Trophoblast cell (in vitro differentiated cells and primary cell): ENCODE results near the gene TP53INP2.
A peak's percentile ranks its signal among the peaks of the same experiment; 100 is the strongest.
"Not testable (repeated sequence)": the region's sequence is repeated elsewhere in the genome, so short reads cannot be mapped to it uniquely, and the experiment has no call there.

Source experiments
- DNase-seq, 2 donors: peaks; one replicate each; pipeline ENCODE4 v3.0.0-alpha.2; 2016
- H2AFZ ChIP-seq: 2 replicates; pipeline ENCODE4 v1.6.1; 2013; ENCODE audit warnings: low read length, moderate library complexity, mild to moderate bottlenecking; ENCODE audit not compliant: insufficient read depth, poor library complexity
- H2AK5ac ChIP-seq: 2 replicates; pipeline ENCODE4 v1.6.1; 2013; ENCODE audit warnings: mild to moderate bottlenecking, low read length
- H2BK120ac ChIP-seq: 2 replicates; pipeline ENCODE4 v1.6.1; 2013; ENCODE audit warnings: low read length, mild to moderate bottlenecking, moderate library complexity; ENCODE audit not compliant: insufficient read depth, poor library complexity
- H2BK12ac ChIP-seq: 2 replicates; pipeline ENCODE4 v1.6.1; 2013; ENCODE audit warnings: mild to moderate bottlenecking, low read length, moderate library complexity
- H2BK5ac ChIP-seq: 2 replicates; pipeline ENCODE4 v1.6.1; 2013; ENCODE audit warnings: low read length, low read depth, moderate library complexity, mild to moderate bottlenecking; ENCODE audit not compliant: poor library complexity
- H3K14ac ChIP-seq: 2 replicates; pipeline ENCODE4 v1.6.1; 2013; ENCODE audit warnings: mild to moderate bottlenecking, low read length
- H3K18ac ChIP-seq: 2 replicates; pipeline ENCODE4 v1.6.1; 2013; ENCODE audit warnings: mild to moderate bottlenecking, low read length
- H3K23ac ChIP-seq: 2 replicates; pipeline ENCODE4 v1.6.1; 2013; ENCODE audit warnings: low read length
- H3K27ac ChIP-seq: 2 replicates; pipeline ENCODE4 v1.5.1; 2013; ENCODE audit warnings: low read depth, mild to moderate bottlenecking, inconsistent platforms, low read length, moderate library complexity
- H3K27me3 ChIP-seq: 2 replicates; pipeline ENCODE4 v1.6.1; 2013; ENCODE audit warnings: inconsistent platforms, mild to moderate bottlenecking, low read length, moderate library complexity; ENCODE audit not compliant: insufficient read depth
- H3K36me3 ChIP-seq, 2 experiments: 1 replicate in 1 of 2; 2 replicates in 1 of 2; pipeline ENCODE4 v1.6.1; 2013; ENCODE audit warnings: low read length in 2 of 2, mild to moderate bottlenecking in 2 of 2, moderate library complexity in 1 of 2; ENCODE audit not compliant: insufficient read depth in 2 of 2, control insufficient read depth in 1 of 2
- H3K4ac ChIP-seq: 2 replicates; pipeline ENCODE4 v1.6.1; 2013; ENCODE audit warnings: low read depth, mild to moderate bottlenecking, low read length, moderate library complexity
- H3K4me1 ChIP-seq, 2 experiments: 1 replicate in 1 of 2; 2 replicates in 1 of 2; pipeline ENCODE4 v1.6.1; 2013; ENCODE audit warnings: low read length in 2 of 2, mild to moderate bottlenecking in 2 of 2, moderate library complexity in 1 of 2; ENCODE audit not compliant: insufficient read depth in 2 of 2, control insufficient read depth in 1 of 2
- H3K4me2 ChIP-seq: 2 replicates; pipeline ENCODE4 v1.6.1; 2013; ENCODE audit warnings: inconsistent platforms, mild to moderate bottlenecking, low read length, moderate library complexity
- H3K4me3 ChIP-seq: 2 replicates; pipeline ENCODE4 v1.5.1; 2013; ENCODE audit warnings: mild to moderate bottlenecking, low read depth, low read length, inconsistent platforms
- H3K79me1 ChIP-seq: one replicate; pipeline ENCODE4 v1.6.1; 2013; ENCODE audit warnings: low read length
- H3K79me2 ChIP-seq: 2 replicates; pipeline ENCODE4 v1.6.1; 2013; ENCODE audit warnings: low read length, mild to moderate bottlenecking; ENCODE audit not compliant: control insufficient read depth, insufficient read depth, poor library complexity
- H3K9ac ChIP-seq: 2 replicates; pipeline ENCODE4 v1.6.1; 2013; ENCODE audit warnings: mild to moderate bottlenecking, low read length
- H3K9me3 ChIP-seq: 2 replicates; pipeline ENCODE4 v1.6.1; 2013; ENCODE audit warnings: low read depth, mild to moderate bottlenecking, control low read depth, inconsistent platforms, low read length; ENCODE audit not compliant: insufficient read depth
- H4K12ac ChIP-seq: 2 replicates; pipeline ENCODE4 v1.6.1; 2013; ENCODE audit warnings: low read depth, mild to moderate bottlenecking, low read length, moderate library complexity
- H4K8ac ChIP-seq: 2 replicates; pipeline ENCODE4 v1.6.1; 2013; ENCODE audit warnings: low read depth, mild to moderate bottlenecking, low read length, moderate library complexity
- H4K91ac ChIP-seq: one replicate; pipeline ENCODE4 v1.6.1; 2013; ENCODE audit warnings: low read depth, mild to moderate bottlenecking, low read length, moderate library complexity
- WGBS: extraction: QIAGEN DNeasy Blood & Tissue Kit; methylation state at CpG from one replicate; pipeline ENCODE4 v1.1.7; 2013; ENCODE audit warnings: missing lambda C conversion rate; ENCODE audit not compliant: insufficient read length, insufficient coverage; ENCODE audit errors: extremely low coverage; 5-methylcytosine and 5-hydroxymethylcytosine counted together

Gene TP53INP2

DNA sequence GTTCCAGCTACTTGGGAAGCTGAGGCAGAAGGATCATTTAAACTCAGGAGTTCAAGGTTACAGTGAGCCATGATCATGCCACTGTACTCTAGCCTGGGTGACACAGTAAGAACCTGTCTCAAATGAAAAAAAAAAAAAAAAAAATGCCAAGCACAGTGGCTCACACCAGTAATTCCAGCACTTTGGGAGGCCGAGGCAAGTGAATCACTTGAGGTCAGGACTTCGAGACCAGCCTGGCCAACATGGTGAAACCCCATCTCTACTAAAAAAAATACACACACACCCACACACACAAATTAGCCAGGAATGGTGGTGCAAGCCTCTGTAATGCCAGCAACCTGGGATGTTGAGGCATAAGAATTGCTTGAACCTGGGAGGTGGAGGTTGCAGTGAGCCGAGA, 18.4 kb downstream of the TP53INP2 start:
- H3K36me3 ChIP-seq: peaks cover 12 to 38% of the 10 kb centered on the region in 2 experiments
- not testable (repeated sequence) for H2BK12ac ChIP-seq, DNase-seq, H3K27ac ChIP-seq, H3K23ac ChIP-seq, H3K9me3 ChIP-seq, H2BK120ac ChIP-seq, H3K4me3 ChIP-seq, H3K18ac ChIP-seq, H4K91ac ChIP-seq, H3K27me3 ChIP-seq, H3K14ac ChIP-seq, H2AK5ac ChIP-seq, H3K4me1 ChIP-seq, H3K79me2 ChIP-seq, H3K9ac ChIP-seq, H4K8ac ChIP-seq, H3K4me2 ChIP-seq, H4K12ac ChIP-seq, H2AFZ ChIP-seq, H3K79me1 ChIP-seq, H2BK5ac ChIP-seq, H3K4ac ChIP-seq
- WGBS: no CpG with 5 or more reads among the region's 3 CpGs

DNA sequence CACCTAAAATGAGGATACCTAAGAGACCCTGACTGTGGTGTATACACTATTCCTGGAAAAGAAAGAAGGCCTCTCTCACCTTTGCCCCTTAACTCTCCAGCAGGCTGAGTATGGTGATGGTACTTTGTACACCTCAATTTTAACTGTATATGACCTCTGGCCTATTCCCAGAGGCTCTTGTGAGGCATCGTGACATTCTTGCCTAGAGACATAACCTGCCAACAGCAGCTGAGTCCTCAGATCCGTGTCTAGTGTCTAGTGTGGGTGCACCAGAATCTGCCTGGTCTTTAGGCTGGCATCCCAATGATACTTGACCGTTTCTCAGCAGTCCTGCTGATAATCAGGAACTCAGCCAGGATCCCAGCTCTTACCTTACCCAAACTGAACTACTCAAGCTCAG, 20.0 kb downstream of the TP53INP2 start:
- no peak overlapping the region for H4K12ac ChIP-seq
- H3K79me1 ChIP-seq: no peaks in the 10 kb centered on the region
- no peaks in the 10 kb centered on the region for H3K9me3 ChIP-seq
- H3K4me2 ChIP-seq: no peak overlapping the region
- H3K4ac ChIP-seq: no peak overlapping the region
- H2AK5ac ChIP-seq: no peak overlapping the region
- H2AFZ ChIP-seq: no peak overlapping the region
- H4K91ac ChIP-seq: no peak overlapping the region
- H3K4me1 ChIP-seq: no peaks in the 10 kb centered on the region
- H3K4me3 ChIP-seq: no peak overlapping the region
- H3K14ac ChIP-seq: no peak overlapping the region
- no peaks in the 10 kb centered on the region for H3K79me2 ChIP-seq
- peaks cover 12 to 37% of the 10 kb centered on the region in 2 experiments for H3K36me3 ChIP-seq
- H3K9ac ChIP-seq: no peak overlapping the region
- no peak overlapping the region for H3K23ac ChIP-seq
- no peak overlapping the region for H4K8ac ChIP-seq
- H3K18ac ChIP-seq: no peak overlapping the region
- no peaks in the 10 kb centered on the region for H3K27me3 ChIP-seq
- DNase-seq: peak in 1 of 2 donors; percentile 56
- no peak overlapping the region for H2BK120ac ChIP-seq
- no CpG with 5 or more reads among the region's 3 CpGs for WGBS
- H2BK5ac ChIP-seq: no peak overlapping the region
- no peak overlapping the region for H3K27ac ChIP-seq
- no peak overlapping the region for H2BK12ac ChIP-seq

DNA sequence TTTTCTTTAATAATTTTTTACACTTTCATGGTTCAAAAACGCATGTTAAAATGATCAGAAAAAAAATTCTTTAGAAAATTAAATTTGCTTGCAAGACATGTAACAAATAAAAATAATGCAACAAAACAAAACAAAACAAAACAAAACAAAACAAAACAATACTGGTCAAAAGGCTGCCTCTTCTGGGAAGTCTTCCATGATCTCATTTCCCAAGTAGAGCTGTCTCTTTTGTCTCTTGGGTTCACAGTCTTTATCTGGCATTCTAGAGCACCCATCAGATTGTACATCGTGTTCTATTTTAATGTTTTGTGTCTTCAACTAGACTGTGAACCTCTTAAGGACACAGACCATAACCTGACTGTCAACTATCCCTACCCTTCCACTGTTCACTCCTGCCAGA, 25.3 kb downstream of the TP53INP2 start:
- no peaks in the 10 kb centered on the region for H3K4me1 ChIP-seq
- no peak overlapping the region for H3K4me3 ChIP-seq
- H3K4me2 ChIP-seq: no peak overlapping the region
- H3K79me1 ChIP-seq: no peaks in the 10 kb centered on the region
- no peak overlapping the region for H2BK12ac ChIP-seq
- H2AFZ ChIP-seq: no peak overlapping the region
- H3K4ac ChIP-seq: no peak overlapping the region
- H3K27me3 ChIP-seq: no peaks in the 10 kb centered on the region
- no peak overlapping the region for H3K23ac ChIP-seq
- DNase-seq: no peak
- no peak overlapping the region for H3K18ac ChIP-seq
- no peaks in the 10 kb centered on the region for H3K79me2 ChIP-seq
- H3K36me3 ChIP-seq: peaks cover 15 to 31% of the 10 kb centered on the region in 2 experiments
- no peak overlapping the region for H2BK5ac ChIP-seq
- H2AK5ac ChIP-seq: no peak overlapping the region
- no peak overlapping the region for H4K12ac ChIP-seq
- no peak overlapping the region for H3K14ac ChIP-seq
- H4K8ac ChIP-seq: no peak overlapping the region
- H3K9me3 ChIP-seq: no peaks in the 10 kb centered on the region
- H2BK120ac ChIP-seq: no peak overlapping the region
- H4K91ac ChIP-seq: no peak overlapping the region
- H3K27ac ChIP-seq: no peak overlapping the region
- no peak overlapping the region for H3K9ac ChIP-seq
- no CpG with 5 or more reads among the region's 2 CpGs for WGBS

DNA sequence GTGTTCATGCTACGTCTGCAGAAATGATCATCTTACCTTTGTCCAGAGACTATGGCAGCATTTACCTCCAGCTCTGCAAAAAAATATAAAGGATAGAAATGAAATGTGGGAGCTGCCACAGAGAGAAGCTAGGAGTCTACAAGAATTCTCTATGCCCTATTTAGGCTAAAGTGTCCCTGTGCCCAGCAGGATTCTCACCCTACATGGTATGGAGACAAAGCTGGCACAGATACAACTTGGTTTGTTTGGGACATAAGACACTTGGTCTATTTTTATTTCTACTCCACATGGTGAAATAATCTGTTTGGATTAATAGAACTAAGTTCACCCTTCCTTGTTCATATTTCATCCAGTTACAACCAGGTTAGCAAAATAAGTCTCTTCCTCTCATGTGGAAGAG, 28.4 kb downstream of the TP53INP2 start:
- Histone ChIP-seq H2AFZ (no peak overlapping the region), H3K27me3 (no peaks in the 10 kb centered on the region), H3K4me2 (no peak overlapping the region), H3K27ac (no peak overlapping the region), H3K14ac (no peak overlapping the region), H4K91ac (no peak overlapping the region), H3K36me3 (peaks cover 10 to 23% of the 10 kb centered on the region in 2 experiments), H4K8ac (no peak overlapping the region), H3K4me1 (no peaks in the 10 kb centered on the region), H3K79me1 (no peaks in the 10 kb centered on the region), H2BK12ac (no peak overlapping the region), H3K18ac (no peak overlapping the region), H2BK120ac (no peak overlapping the region), H3K4ac (no peak overlapping the region), H3K79me2 (no peaks in the 10 kb centered on the region), H3K9ac (no peak overlapping the region), H3K9me3 (no peaks in the 10 kb centered on the region), H3K4me3 (no peak overlapping the region), H3K23ac (no peak overlapping the region), H4K12ac (no peak overlapping the region), H2BK5ac (no peak overlapping the region), H2AK5ac (no peak overlapping the region)
- DNase-seq: no peak
- WGBS: no CpG with 5 or more reads among the region's 1 CpG
